Measurements from ENCODE around the gene CREB5.

- TF ChIP-seq CTCF (IDR thresholded peaks at IDR 0.05) (no peak), POLR2A (IDR thresholded peaks at IDR 0.05) (no peak)
Measured at GRCh38 chr7:28579571-28579970, 167.3 kb downstream of the CREB5 start.
